DOHH2 (cell line): Measurements from ENCODE around the gene FBXW2.

Source experiments
- CTCF ChIP-seq: fragments of 200-600 bp; sonication (generic); IDR thresholded peaks from one replicate; pipeline ENCODE4 v1.5.1; 2014; ENCODE audit warnings: antibody characterized with exemption, mild to moderate bottlenecking, low read depth, low read length; ENCODE audit not compliant: poor library complexity, severe bottlenecking
- EZH2phosphoT487 ChIP-seq: fragments of 200-600 bp; sonication (generic); IDR thresholded peaks from 2 replicates; pipeline ENCODE4 v1.6.1; 2017; ENCODE audit warnings: borderline replicate concordance, mild to moderate bottlenecking, antibody characterized with exemption, low read length, moderate library complexity, mixed read lengths

- no peak for TF ChIP-seq CTCF
- TF ChIP-seq EZH2phosphoT487 = no peak
Observed at GRCh38 chr9:120829650-120830049, 36.4 kb upstream of the FBXW2 start.
